ENCODE measurements around the gene KCTD15. TPM values are rescaled to one million over a fixed set of nuclear protein-coding genes. Genes with fewer than 3 reads are reported as not detected.

KCTD15 gene
- total and polyA plus RNA-seq, 10 donors: 7.6 to 31.8 (median 19.2) TPM

GRCh38 chr19:33788676-33789075 is 8.0 kb upstream of the KCTD15 start:
- peaks cover 0 to 45% (median 0%) of the 10 kb centered on the region in 7 donors for H3K27me3 ChIP-seq (replicated peaks in 1 of 7)
- TF ChIP-seq POLR2AphosphoS5 (IDR thresholded peaks at IDR 0.05) (no peak), POLR2A (IDR thresholded peaks at IDR 0.05) (no peak), CTCF (IDR thresholded peaks at IDR 0.05 in 8 of 11, conservative IDR thresholded peaks at IDR 0.05 in 3 of 11) (no peak)
- no peaks in the 10 kb centered on the region for H3K36me3 ChIP-seq
- intact Hi-C loops (cut with DNase I; ENCODE audit: low total_unique reads): no loop called here
- no peak overlapping the region for H3K27ac ChIP-seq
- H3K9me3 ChIP-seq: no peaks in the 10 kb centered on the region
- H3K4me1 ChIP-seq: peaks cover 0 to 6% (median under 1%) of the 10 kb centered on the region in 6 donors
- no peak overlapping the region for H3K4me3 ChIP-seq
- no peak for DNase-seq
- WGBS, 5 donors: 59 to 81% (median 65%) methylated on average over 4 of the region's 4 CpGs

DNA sequence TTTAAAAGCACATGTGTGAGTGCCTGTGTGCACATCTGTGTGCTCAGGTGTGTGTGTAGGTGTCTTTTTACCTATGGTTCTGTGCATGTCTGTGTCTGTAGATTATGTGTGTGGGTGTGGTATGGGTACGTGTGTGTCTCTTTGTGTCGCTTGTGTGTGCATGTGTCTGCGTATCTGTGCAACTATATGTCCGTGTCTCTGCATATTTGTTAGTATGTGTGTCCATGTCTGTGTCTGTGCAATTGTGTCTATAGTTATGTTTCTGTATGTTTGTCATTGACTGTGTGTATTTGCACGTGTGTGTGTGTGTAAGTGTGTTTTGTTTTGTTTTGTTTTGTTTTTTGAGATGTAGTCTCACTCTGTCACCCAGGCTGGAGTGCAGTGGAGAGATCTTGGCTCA is 7.3 kb upstream of the KCTD15 start:
- Histone ChIP-seq H3K36me3 (no peaks in the 10 kb centered on the region), H3K9me3 (no peaks in the 10 kb centered on the region), H3K4me1 (peaks cover 2 to 12% (median 7%) of the 10 kb centered on the region in 6 donors), H3K27me3 (replicated peaks in 1 of 7) (peaks cover 0 to 52% (median under 1%) of the 10 kb centered on the region in 7 donors), H3K4me3 (no peak overlapping the region), H3K27ac (no peak overlapping the region)
- no peak for DNase-seq
- intact Hi-C loops (cut with DNase I; ENCODE audit: low total_unique reads): no loop called here
- 76 to 95% (median 87%) methylated on average over 5 of the region's 5 CpGs for WGBS, 5 donors
- TF ChIP-seq POLR2AphosphoS5 (IDR thresholded peaks at IDR 0.05) (no peak), CTCF (IDR thresholded peaks at IDR 0.05 in 8 of 11, conservative IDR thresholded peaks at IDR 0.05 in 3 of 11) (no peak), POLR2A (IDR thresholded peaks at IDR 0.05) (no peak)

GRCh38 chr19:33794683-33795369 is 1.8 kb upstream of the KCTD15 start:
- DNase-seq: no peak
- H3K27ac ChIP-seq: peak overlapping the region; percentile 85 to 94 (median 92)
- TF ChIP-seq POLR2AphosphoS5 (IDR thresholded peaks at IDR 0.05) (peak in 2 of 3 donors; percentile 19 to 41), POLR2A (IDR thresholded peaks at IDR 0.05) (no peak), CTCF (IDR thresholded peaks at IDR 0.05 in 8 of 11, conservative IDR thresholded peaks at IDR 0.05 in 3 of 11) (peak in 2 of 11 experiments; percentile 64 to 74)
- H3K36me3 ChIP-seq: no peaks in the 10 kb centered on the region
- 26 to 36% (median 28%) methylated on average over 30 to 32 of the region's 32 CpGs for WGBS, 5 donors
- peak overlapping the region; percentile 64 to 90 (median 74) for H3K4me3 ChIP-seq
- peaks cover 7 to 65% (median 47%) of the 10 kb centered on the region in 6 donors for H3K4me1 ChIP-seq
- H3K9me3 ChIP-seq: no peaks in the 10 kb centered on the region
- H3K27me3 ChIP-seq (replicated peaks in 1 of 7): peaks cover 0 to 94% (median 31%) of the 10 kb centered on the region in 7 donors
- intact Hi-C loops (cut with DNase I; ENCODE audit: low total_unique reads): loop anchor here (5.0 kb wide), 1 partner anchor 202 kb away; no protein-coding TSS in a partner anchor

DNA sequence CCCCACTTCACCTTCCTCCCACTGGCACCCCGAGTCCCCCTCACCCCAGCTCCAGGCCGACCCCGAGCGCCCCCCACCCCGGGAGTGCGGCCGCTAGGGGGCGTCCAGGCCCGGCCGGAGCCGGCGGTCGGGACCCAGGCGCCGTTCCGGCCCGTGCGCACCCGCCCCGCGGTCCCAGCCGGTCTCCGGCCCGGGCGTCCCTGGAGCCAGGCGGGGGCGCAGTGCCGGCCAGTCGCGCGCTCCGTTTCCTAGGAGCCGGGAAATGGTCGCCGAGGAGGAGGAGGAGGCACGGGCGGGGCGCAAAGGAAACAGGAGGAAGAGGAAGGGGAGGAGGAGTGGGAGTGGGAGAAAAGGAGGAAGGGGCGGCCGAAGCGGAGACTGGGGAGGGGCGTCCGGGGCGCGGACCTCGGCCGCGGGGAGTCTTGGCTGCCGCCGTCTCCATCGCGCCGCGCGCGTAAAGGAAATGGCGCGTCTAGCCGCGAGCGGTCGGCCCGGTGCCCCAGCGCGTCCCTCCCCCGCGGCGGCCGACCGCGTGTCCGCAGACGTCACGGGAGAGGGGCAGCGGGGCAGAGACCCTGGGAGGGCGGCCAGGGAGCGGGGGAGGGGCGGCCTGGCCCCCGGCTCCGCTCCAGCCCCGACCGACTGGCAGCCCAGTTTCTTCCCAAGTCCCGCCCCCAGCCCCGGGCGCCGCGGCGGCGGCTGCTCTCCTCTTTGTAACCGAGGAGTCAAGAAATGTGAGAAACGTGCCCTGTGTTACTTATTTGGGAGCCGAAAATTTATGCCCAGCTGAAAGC is 1.1 kb upstream of the KCTD15 start:
- DNase-seq: peak; percentile 88

More for the DNA sequence above, 1.1 kb upstream of the KCTD15 start:
- peaks cover 0 to 89% (median 31%) of the 10 kb centered on the region in 7 donors for H3K27me3 ChIP-seq (replicated peaks in 1 of 7)
- peak overlapping the region; percentile 85 to 94 (median 92) for H3K27ac ChIP-seq
- H3K36me3 ChIP-seq: peaks cover 0 to 4% (median 0%) of the 10 kb centered on the region in 6 donors
- TF ChIP-seq POLR2A (IDR thresholded peaks at IDR 0.05) (peak in 1 of 3 donors; percentile 19), CTCF (IDR thresholded peaks at IDR 0.05 in 8 of 11, conservative IDR thresholded peaks at IDR 0.05 in 3 of 11) (peak in 8 of 11 experiments; percentile 39 to 87 (median 67)), POLR2AphosphoS5 (IDR thresholded peaks at IDR 0.05) (peak; percentile 73 to 82 (median 82))
- peaks cover 7 to 68% (median 47%) of the 10 kb centered on the region in 6 donors for H3K4me1 ChIP-seq
- intact Hi-C loops (cut with DNase I; ENCODE audit: low total_unique reads): no loop called here
- 0 to 1% (median 1%) methylated on average over 70 to 92 of the region's 92 CpGs for WGBS, 5 donors
- H3K4me3 ChIP-seq: peak overlapping the region; percentile 64 to 90 (median 74)
- H3K9me3 ChIP-seq: no peaks in the 10 kb centered on the region
